ENCODE results near the gene RAB13.

- TF ChIP-seq CTCF (IDR thresholded peaks at IDR 0.05) (peak in 1 of 6 experiments; percentile 12), POLR2A (IDR thresholded peaks at IDR 0.05) (peak; percentile 82 to 84)
Observed at GRCh38 chr1:153977250-153978240, 8.6 kb downstream of the RAB13 start, which contains the start of gene JTB.
